K562 (cell line): ENCODE data around the gene ERCC2. TPM values are rescaled to one million over a fixed set of nuclear protein-coding genes. Genes with fewer than 3 reads are reported as not detected.

Experiments used
- ATAC-seq: fragments of 200-7000 bp; cut with Tn5 transposase; 3 replicates; pipeline ENCODE4 v1.9.1; 2020; ENCODE audit warnings: moderate library complexity
- BruUV-seq: library from RNA; stranded (reverse); fragments of 400-500 nt; replicated peaks from 2 replicates; lab custom pipeline; 2021; lab: Mats Ljungman, UMichigan
- CTCF ChIA-PET: fragments of 300-600 bp; formaldehyde crosslinking; extraction: SDS; loops from one replicate; lab custom pipeline; 2021; ENCODE audit warnings: low intra/inter-chr PET ratio; lab: Yijun Ruan, JAX
- POLR2A ChIA-PET: fragments of 300-600, 350-650 bp; sonication (Branson Sonifier 250); formaldehyde crosslinking; extraction: SDS; loops from one replicate; lab custom pipeline; 2021; ENCODE audit warnings: antibody characterized with exemption, inconsistent platforms; lab: Yijun Ruan, JAX
- DNase-seq, 4 experiments: peaks; one replicate each; pipeline versions ENCODE4 v3.0.0 to v3.0.0-alpha.2; 2011 to 2018; ENCODE audit warnings: low spot score in 3 of 4, mixed read lengths in 3 of 4; ENCODE audit errors: extremely low read depth in 1 of 4
- FAIRE-seq: peaks from 2 replicates; lab custom pipeline; 2011; peaks lifted over from hg19 to GRCh38; lab: Jason Lieb, UNC
- H2AFZ ChIP-seq: 2 replicates; pipeline ENCODE4 v1.6.0; 2011; ENCODE audit warnings: low read depth, low read length, control low read depth, inconsistent platforms
- H3K27ac ChIP-seq: fragments of 200-600 bp; 3 replicates; pipeline ENCODE4 v1.8.0; 2011; ENCODE audit warnings: low read depth, mild to moderate bottlenecking, control low read depth, inconsistent platforms, low read length, moderate library complexity, mixed read lengths; ENCODE audit errors: extremely low read depth
- H3K27me3 ChIP-seq, 2 experiments: fragments of 300-600 bp in 1 of 2; 2 replicates in 1 of 2; 3 replicates in 1 of 2; pipeline versions ENCODE4 v1.6.0 to v1.8.0; 2011; ENCODE audit warnings: inconsistent platforms in 2 of 2, low read length in 2 of 2, mild to moderate bottlenecking in 1 of 2, mixed read lengths in 1 of 2, moderate library complexity in 1 of 2; ENCODE audit not compliant: control insufficient read depth in 2 of 2, insufficient read depth in 2 of 2
- H3K36me3 ChIP-seq: fragments of 300-600 bp; 3 replicates; pipeline ENCODE4 v1.8.0; 2011; ENCODE audit warnings: mild to moderate bottlenecking, low read length, inconsistent platforms; ENCODE audit not compliant: control insufficient read depth, insufficient read depth
- H3K4me1 ChIP-seq, 2 experiments: fragments of 200-600 bp in 1 of 2; replicated peaks in 1 of 2; 2 replicates in 1 of 2; 3 replicates in 1 of 2; pipeline versions ENCODE4 v1.5.1 to v1.8.0; 2011; ENCODE audit warnings: inconsistent platforms in 2 of 2, low read length in 2 of 2, mild to moderate bottlenecking in 1 of 2, mixed read lengths in 1 of 2, moderate library complexity in 1 of 2; ENCODE audit not compliant: control insufficient read depth in 2 of 2, insufficient read depth in 2 of 2
- H3K4me2 ChIP-seq: 2 replicates; pipeline ENCODE4 v1.6.1; 2011; ENCODE audit warnings: low read length, control low read depth, inconsistent platforms, mixed read lengths; ENCODE audit not compliant: insufficient read depth
- H3K4me3 ChIP-seq: fragments of 200-600 bp; sonication (generic), shearing (Covaris generic); 2 replicates; pipeline ENCODE4 v1.5.1; 2016; ENCODE audit warnings: control low read depth, inconsistent platforms
- H3K79me2 ChIP-seq: fragments of 200-600 bp; 3 replicates; pipeline ENCODE4 v1.8.0; 2011; ENCODE audit warnings: low read length, inconsistent platforms; ENCODE audit not compliant: control insufficient read depth, insufficient read depth
- H3K9ac ChIP-seq, 2 experiments: 2 replicates each; pipeline versions ENCODE4 v1.6.0 to v1.6.1; 2011; ENCODE audit warnings: low read depth in 2 of 2, low read length in 2 of 2, control low read depth in 1 of 2, inconsistent platforms in 1 of 2, mild to moderate bottlenecking in 1 of 2, mixed read lengths in 1 of 2; ENCODE audit not compliant: insufficient read depth in 1 of 2
- H3K9me1 ChIP-seq: one replicate; pipeline ENCODE4 v1.6.0; 2011; ENCODE audit warnings: inconsistent platforms, mild to moderate bottlenecking, low read length, moderate library complexity; ENCODE audit not compliant: control insufficient read depth, insufficient read depth
- H3K9me3 ChIP-seq: replicated peaks from 2 replicates; pipeline ENCODE4 v1.5.1; 2011; ENCODE audit warnings: low read depth, low read length, inconsistent platforms; ENCODE audit not compliant: control insufficient read depth, insufficient read depth
- H4K20me1 ChIP-seq: replicated peaks from 2 replicates; pipeline ENCODE4 v1.6.1; 2011; ENCODE audit warnings: low read length, inconsistent platforms, mixed read lengths; ENCODE audit not compliant: control insufficient read depth, insufficient read depth
- ATF4 ChIP-seq: fragments of 450-650 bp; formaldehyde crosslinking; IDR thresholded peaks from 2 replicates; pipeline ENCODE4 v1.4.0; 2022; ENCODE audit warnings: mild to moderate bottlenecking, moderate library complexity
- BCOR ChIP-seq: fragments of 450-650 bp; IDR thresholded peaks from 2 replicates; pipeline ENCODE4 v1.6.1; 2016
- RBM25 ChIP-seq: fragments of 200-400 bp; formaldehyde crosslinking; IDR thresholded peaks from 2 replicates; pipeline ENCODE4 v1.6.1; 2018; ENCODE audit warnings: low read length, low read depth, moderate library complexity; ENCODE audit not compliant: severe bottlenecking
- ZFP36 ChIP-seq: fragments of 150-350 bp; IDR thresholded peaks from 2 replicates; pipeline ENCODE4 v1.6.1; 2018; ENCODE audit warnings: low read length, low read depth; ENCODE audit not compliant: partially characterized antibody
- ZNF696 ChIP-seq: fragments of 250-450 bp; sonication (Bioruptor Pico); conservative IDR thresholded peaks from 2 replicates; pipeline ENCODE4 v1.4.0; 2020; ENCODE audit warnings: mild to moderate bottlenecking, moderate library complexity
- WGBS: fragments of 100-300 bp; shearing (Covaris generic); methylation state at CpG from one replicate; pipeline ENCODE4 v1.1.6; 2016; ENCODE audit warnings: low coverage, mixed read lengths; ENCODE audit not compliant: insufficient coverage; ENCODE audit errors: missing lambda C conversion rate; 5-methylcytosine and 5-hydroxymethylcytosine counted together
- in situ Hi-C: fragments of 300-500 bp; cut with MboI; formaldehyde crosslinking; loops from 4 replicates; pipeline ENCODE4 v1.15.0; 2018; ENCODE audit warnings: inconsistent platforms, mixed read lengths
- intact Hi-C: fragments of 100-400 bp; cut with micrococcal nuclease; formaldehyde crosslinking; loops from 2 replicates; pipeline ENCODE4 v1.14.2; 2022
- polyA plus RNA-seq, 8 experiments: library from polyadenylated mRNA; depleted of rRNA in 4 of 8; stranded (reverse) in 5 of 8; unstranded in 3 of 8; fragments of >200 nt; fragmentation: Nextera tagmentation in 2 of 8; fragmentation: Illumina TruSeq in 1 of 8; extraction: Ambion mirVana in 2 of 8; extraction: Trizol in 1 of 8; gene quantifications; 2 replicates each; pipeline versions ENCODE4 v1.2.1 to v1.2.3, GENCODE V29; 2011 to 2014; ENCODE audit warnings: inconsistent platforms in 1 of 8, missing spikeins in 1 of 8
- total RNA-seq, 7 experiments: library from RNA; depleted of rRNA in 6 of 7; stranded (reverse); fragments of >200 nt in 6 of 7; fragmentation: Illumina TruSeq in 2 of 7; extraction: Trizol in 2 of 7; gene quantifications; 2 replicates each; pipeline versions ENCODE4 v1.2.1 to v1.2.3, GENCODE V29; 2011 to 2021; ENCODE audit warnings: low replicate concordance in 1 of 7

ERCC2 gene
- total and polyA plus RNA-seq, 9 of the 15 experiments (the other 6 are each of a cell fraction or from before 2014, with no cell fraction given): 2.2 to 55.9 (median 23.4) TPM

DNA sequence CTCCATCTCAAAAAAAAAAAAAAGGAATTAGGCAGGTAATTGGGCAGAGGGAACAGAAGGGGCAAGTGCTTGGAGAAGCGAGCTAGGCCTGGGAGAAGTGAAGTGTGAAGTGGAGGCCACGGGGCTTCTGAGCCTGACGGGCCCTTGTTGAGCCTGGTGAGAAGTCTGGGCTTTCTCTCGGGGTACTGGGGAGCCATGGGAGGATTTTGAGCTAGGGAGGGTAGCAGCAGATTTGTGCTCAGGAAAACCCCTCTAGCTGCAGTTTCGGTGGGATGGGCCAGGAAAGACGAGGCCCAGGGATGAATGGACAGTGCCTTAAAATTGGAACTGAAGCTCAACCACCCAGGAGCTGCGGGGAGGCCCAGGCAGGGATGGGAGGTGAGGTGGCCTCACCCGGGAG is 44.1 kb upstream of the ERCC2 start:
- no peak overlapping the region for H2AFZ ChIP-seq
- H3K9ac ChIP-seq: peak overlapping the region in 1 of 2 experiments; percentile 78; a peak in 2 of 4 replicates
- H3K4me2 ChIP-seq: no peak overlapping the region
- no peak for FAIRE-seq
- ChIA-PET CTCF (no interaction called here), POLR2A (interaction anchor here (0.6 to 1.8 kb wide), 3 partner anchors 9 to 1818 kb away, joined by 3 to 5 read pairs (median 3); partner anchors contain the start of gene ZNF576)
- no peak overlapping the region for H3K27ac ChIP-seq
- H3K79me2 ChIP-seq: peaks cover 4% of the 10 kb centered on the region; the same call in 1 of the 3 replicates
- H4K20me1 ChIP-seq: no peaks in the 10 kb centered on the region
- no peak for ATAC-seq
- H3K36me3 ChIP-seq: peaks cover 70% of the 10 kb centered on the region; the same call in 2 of the 3 replicates
- intact Hi-C loops: no loop called here
- peaks cover 2 to 23% of the 10 kb centered on the region in 2 experiments; a peak in 4 of 5 replicates for H3K4me1 ChIP-seq
- peak in 1 of 4 experiments; percentile 7 for DNase-seq
- no peaks in the 10 kb centered on the region for H3K9me3 ChIP-seq
- BruUV-seq: no TSS peak
- H3K27me3 ChIP-seq: no peaks in the 10 kb centered on the region
- H3K4me3 ChIP-seq: no peak overlapping the region
- H3K9me1 ChIP-seq: no peaks in the 10 kb centered on the region
- in situ Hi-C loops: no loop called here
- TF ChIP-seq ZNF696 (CRISPR knock-in tag): no peak
- no peak for TF ChIP-seq ATF4
- peak; percentile 36 for TF ChIP-seq RBM25
- peak; percentile 65 for TF ChIP-seq ZFP36
- 0 out of 2 replicates have a peak, but pooled peaks have one; percentile 31 for TF ChIP-seq BCOR
- whole genome bisulfite sequencing: 88% methylated on average over 7 of the region's 8 CpGs
